HAP-1 (cell line): ENCODE results near the gene PTGER1.

Experiments used
- DNase-seq, 2 experiments: peaks; one replicate each; pipeline ENCODE4 v3.0.0-alpha.2; 2016 to 2020; ENCODE audit warnings: low spot score in 2 of 2
- H3K27me3 ChIP-seq: fragments of 250-450 bp; sonication (Bioruptor Pico); 2 replicates; pipeline ENCODE4 v1.5.1; 2020; ENCODE audit warnings: low read depth, mild to moderate bottlenecking, moderate library complexity
- H3K36me3 ChIP-seq: fragments of 250-450 bp; sonication (Bioruptor Pico); replicated peaks from 2 replicates; pipeline ENCODE4 v1.5.1; 2020; ENCODE audit warnings: mild to moderate bottlenecking
- H3K4me1 ChIP-seq: fragments of 250-450 bp; sonication (Bioruptor Pico); 2 replicates; pipeline ENCODE4 v1.5.1; 2020; ENCODE audit warnings: mild to moderate bottlenecking
- H3K4me3 ChIP-seq: fragments of 250-450 bp; sonication (Bioruptor Pico); 2 replicates; pipeline ENCODE4 v1.5.1; 2020; ENCODE audit warnings: mild to moderate bottlenecking, moderate library complexity
- H3K9me3 ChIP-seq: fragments of 250-450 bp; sonication (Bioruptor Pico); 2 replicates; pipeline ENCODE4 v1.5.1; 2020; ENCODE audit warnings: mild to moderate bottlenecking, moderate library complexity
- in situ Hi-C: fragments of 300-500 bp; cut with MboI; formaldehyde crosslinking; loops from 3 replicates; pipeline ENCODE4 v1.14.3; 2020; ENCODE audit warnings: low sequenced_read_pairs, inconsistent platforms, mixed read lengths

PTGER1 gene

GRCh38 chr19:14433554-14434501, 41.3 kb downstream of the PTGER1 start:
- no peaks in the 10 kb centered on the region for H3K9me3 ChIP-seq
- in situ Hi-C loops = no loop called here
- peaks cover 10% of the 10 kb centered on the region; the same call in 1 of the 2 replicates for H3K36me3 ChIP-seq
- peak overlapping the region; percentile 59 for H3K4me3 ChIP-seq
- no peaks in the 10 kb centered on the region for H3K27me3 ChIP-seq
- no peak for DNase-seq
- peaks cover 11% of the 10 kb centered on the region for H3K4me1 ChIP-seq

GRCh38 chr19:14432791-14433553, 42.2 kb downstream of the PTGER1 start, which contains the start of gene PKN1:
Gene PKN1 (plus strand): TSS chr19:14433306. CDS start chr19:14433522, 216 bp downstream.
- in situ Hi-C loops = no loop called here
- Histone ChIP-seq H3K36me3 (peaks cover 10% of the 10 kb centered on the region; the same call in 1 of the 2 replicates), H3K27me3 (no peaks in the 10 kb centered on the region), H3K4me3 (peak within 1 kb of the TSS; percentile 59), H3K9me3 (no peaks in the 10 kb centered on the region), H3K4me1 (peaks cover 11% of the 10 kb centered on the region)
- peak; percentile 51 to 80 for DNase-seq

GRCh38 chr19:14430712-14431111, 44.4 kb downstream of the PTGER1 start:
- Histone ChIP-seq H3K4me1 (peaks cover 11% of the 10 kb centered on the region), H3K36me3 (0 out of 2 replicates have a peak, but pooled peaks cover 3% of the 10 kb centered on the region), H3K9me3 (no peaks in the 10 kb centered on the region), H3K4me3 (no peak overlapping the region), H3K27me3 (no peaks in the 10 kb centered on the region)
- no peak for DNase-seq
- in situ Hi-C loops = no loop called here

- H3K36me3 ChIP-seq = no peaks in the 10 kb centered on the region
- H3K27me3 ChIP-seq = no peaks in the 10 kb centered on the region
- DNase-seq = no peak
- in situ Hi-C loops = no loop called here
- peaks cover 6% of the 10 kb centered on the region for H3K4me1 ChIP-seq
- no peaks in the 10 kb centered on the region for H3K9me3 ChIP-seq
- H3K4me3 ChIP-seq = no peak overlapping the region
Measured at GRCh38 chr19:14428882-14429416, 46.2 kb downstream of the PTGER1 start.

- Histone ChIP-seq H3K27me3 (no peaks in the 10 kb centered on the region), H3K4me3 (no peak overlapping the region), H3K4me1 (peaks cover 10% of the 10 kb centered on the region), H3K36me3 (no peaks in the 10 kb centered on the region), H3K9me3 (no peaks in the 10 kb centered on the region)
- in situ Hi-C loops = no loop called here
- no peak for DNase-seq
Measured at GRCh38 chr19:14427461-14427860, 47.7 kb downstream of the PTGER1 start.

GRCh38 chr19:14425696-14426138, 49.4 kb downstream of the PTGER1 start:
- Histone ChIP-seq H3K4me3 (no peak overlapping the region), H3K36me3 (no peaks in the 10 kb centered on the region), H3K27me3 (no peaks in the 10 kb centered on the region), H3K4me1 (peaks cover 10% of the 10 kb centered on the region), H3K9me3 (no peaks in the 10 kb centered on the region)
- no peak for DNase-seq
- in situ Hi-C loops = no loop called here
